BJ (cell line): Measurements from ENCODE around the gene GTSE1. TPM values are rescaled to one million over a fixed set of nuclear protein-coding genes. Genes with fewer than 3 reads are reported as not detected.

Experiments
- CTCF ChIA-PET: fragments of 350-600 bp; formaldehyde crosslinking; extraction: SDS; loops from one replicate; lab custom pipeline; 2021; ENCODE audit warnings: antibody characterized with exemption, inconsistent platforms; lab: Yijun Ruan, JAX
- POLR2A ChIA-PET: fragments of 300-600 bp; sonication (Branson Sonifier 250); formaldehyde crosslinking; extraction: SDS; loops from one replicate; lab custom pipeline; 2021; ENCODE audit warnings: antibody characterized with exemption; lab: Charles Lee
- DNase-seq: peaks from one replicate; pipeline ENCODE4 v3.0.0-alpha.2; 2011; ENCODE audit warnings: low read depth
- H3K27me3 ChIP-seq: 2 replicates; pipeline ENCODE4 v1.6.0; 2011; ENCODE audit warnings: low read length; ENCODE audit not compliant: control insufficient read depth, insufficient read depth
- H3K36me3 ChIP-seq: 2 replicates; pipeline ENCODE4 v1.5.1; 2011; ENCODE audit warnings: low read length; ENCODE audit not compliant: control insufficient read depth, insufficient read depth
- H3K4me3 ChIP-seq: 2 replicates; pipeline ENCODE4 v1.5.1; 2011; ENCODE audit warnings: low read depth, mild to moderate bottlenecking, control low read depth, low read length
- polyA plus RNA-seq: library from polyadenylated mRNA; depleted of rRNA; stranded (reverse); fragments of >200 nt; gene quantifications from 2 replicates; pipeline ENCODE4 v1.2.3, GENCODE V29; 2011
- TF ChIP-seq, protein P1 (sequence below): IDR thresholded peaks from 2 replicates; pipeline ENCODE4 v1.5.1; 2011; ENCODE audit warnings: low read depth, mild to moderate bottlenecking, control low read depth, inconsistent platforms, low read length, moderate library complexity; ENCODE audit not compliant: insufficient read depth

GTSE1 gene
- polyA plus RNA-seq, 1 experiment: 12.2 TPM

DNA sequence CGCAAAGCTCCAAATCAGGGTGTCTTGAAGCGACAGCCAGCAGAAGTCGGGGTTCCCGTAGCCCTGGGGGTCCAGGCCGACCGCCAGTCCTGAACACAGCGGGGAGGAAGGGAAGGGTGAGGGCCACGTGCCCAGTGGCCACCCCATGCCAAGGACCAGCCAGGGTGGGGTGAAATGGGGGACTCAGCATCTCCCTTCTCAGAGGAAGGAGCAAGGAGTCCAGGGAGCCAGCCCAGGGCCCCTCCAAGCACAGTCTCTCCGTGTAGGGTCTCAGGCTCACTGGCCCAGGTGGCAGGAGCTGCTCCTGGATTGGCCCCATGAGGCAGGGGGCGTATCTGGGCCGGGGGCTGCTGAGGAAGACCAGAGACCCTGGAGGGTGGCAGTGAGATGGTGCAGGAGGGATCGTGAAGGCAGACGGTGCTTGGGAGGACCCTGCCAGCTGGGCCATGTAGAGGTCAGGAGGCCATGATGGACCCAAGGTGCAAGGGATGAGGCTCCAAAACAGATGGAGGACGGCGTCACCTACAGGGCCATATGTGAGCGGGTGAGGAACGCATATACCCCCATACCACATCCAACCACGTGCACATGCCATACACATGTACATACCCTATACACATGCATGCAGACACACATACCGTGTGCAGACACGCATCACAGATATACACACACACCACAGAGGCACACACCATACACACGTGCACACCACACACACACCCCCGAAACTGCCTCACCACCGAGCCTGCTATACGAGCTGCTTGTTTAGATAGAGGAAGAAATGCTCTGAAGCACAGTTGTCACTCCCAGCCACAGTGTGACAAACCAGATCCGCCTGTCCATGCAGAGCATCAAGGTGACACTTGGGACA lies 73.3 kb downstream of the GTSE1 start:
- CTCF ChIA-PET: interaction anchor here (0.6 to 8.0 kb wide), 4 partner anchors 12 to 177 kb away, joined by 3 to 211 read pairs (median 13); partner anchors contain the start of gene CELSR1
- POLR2A ChIA-PET: no interaction called here
- Histone ChIP-seq H3K4me3 (no peak overlapping the region), H3K27me3 (no peaks in the 10 kb centered on the region), H3K36me3 (no peaks in the 10 kb centered on the region; the same call in none of the 2 replicates)
- TF ChIP-seq, protein P1, sequence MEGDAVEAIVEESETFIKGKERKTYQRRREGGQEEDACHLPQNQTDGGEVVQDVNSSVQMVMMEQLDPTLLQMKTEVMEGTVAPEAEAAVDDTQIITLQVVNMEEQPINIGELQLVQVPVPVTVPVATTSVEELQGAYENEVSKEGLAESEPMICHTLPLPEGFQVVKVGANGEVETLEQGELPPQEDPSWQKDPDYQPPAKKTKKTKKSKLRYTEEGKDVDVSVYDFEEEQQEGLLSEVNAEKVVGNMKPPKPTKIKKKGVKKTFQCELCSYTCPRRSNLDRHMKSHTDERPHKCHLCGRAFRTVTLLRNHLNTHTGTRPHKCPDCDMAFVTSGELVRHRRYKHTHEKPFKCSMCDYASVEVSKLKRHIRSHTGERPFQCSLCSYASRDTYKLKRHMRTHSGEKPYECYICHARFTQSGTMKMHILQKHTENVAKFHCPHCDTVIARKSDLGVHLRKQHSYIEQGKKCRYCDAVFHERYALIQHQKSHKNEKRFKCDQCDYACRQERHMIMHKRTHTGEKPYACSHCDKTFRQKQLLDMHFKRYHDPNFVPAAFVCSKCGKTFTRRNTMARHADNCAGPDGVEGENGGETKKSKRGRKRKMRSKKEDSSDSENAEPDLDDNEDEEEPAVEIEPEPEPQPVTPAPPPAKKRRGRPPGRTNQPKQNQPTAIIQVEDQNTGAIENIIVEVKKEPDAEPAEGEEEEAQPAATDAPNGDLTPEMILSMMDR: no peak
- no peak for DNase-seq

DNA sequence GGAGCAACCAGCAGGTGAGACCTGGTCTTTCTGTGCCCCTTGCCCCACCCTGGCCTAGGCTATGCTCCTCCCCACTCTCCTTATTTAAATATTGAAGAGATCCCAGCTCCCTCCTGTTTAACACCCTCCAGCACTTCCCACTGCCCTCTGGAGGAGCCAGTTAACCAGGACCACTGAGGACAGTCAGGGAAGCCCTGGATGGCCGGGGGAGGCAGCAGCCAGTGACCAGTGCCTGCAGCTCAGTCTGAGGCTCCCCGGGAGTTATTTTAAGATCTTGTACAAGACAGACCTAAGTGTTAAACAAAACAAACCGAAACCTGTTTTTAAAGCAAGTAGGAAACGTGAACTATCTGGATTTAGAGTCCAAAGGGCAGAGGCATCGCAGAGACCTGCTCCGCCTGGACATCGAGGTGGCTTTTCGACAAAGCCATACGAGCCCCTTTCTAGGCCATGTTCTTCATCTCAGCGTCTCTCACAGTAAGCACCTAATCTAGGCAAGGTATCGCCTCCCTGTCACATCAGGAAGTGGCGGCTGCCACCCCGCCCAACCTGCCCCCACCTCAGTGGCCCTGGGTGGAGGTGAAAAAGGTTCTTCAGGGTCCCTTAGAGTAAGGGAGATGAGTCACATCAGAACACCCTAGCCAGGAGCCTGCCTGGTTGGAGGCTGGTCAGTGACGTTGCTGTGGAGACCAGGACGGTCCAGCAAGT lies 74.1 kb downstream of the GTSE1 start:
- Histone ChIP-seq H3K4me3 (no peak overlapping the region), H3K27me3 (no peaks in the 10 kb centered on the region), H3K36me3 (no peaks in the 10 kb centered on the region; the same call in 1 of the 2 replicates)
- ChIA-PET POLR2A (no interaction called here), CTCF (interaction anchor here (0.6 to 8.0 kb wide), 3 partner anchors 13 to 170 kb away, joined by 3 to 211 read pairs (median 3); partner anchors contain the start of gene CELSR1)
- DNase-seq: no peak
- TF ChIP-seq, protein P1: no peak

DNA sequence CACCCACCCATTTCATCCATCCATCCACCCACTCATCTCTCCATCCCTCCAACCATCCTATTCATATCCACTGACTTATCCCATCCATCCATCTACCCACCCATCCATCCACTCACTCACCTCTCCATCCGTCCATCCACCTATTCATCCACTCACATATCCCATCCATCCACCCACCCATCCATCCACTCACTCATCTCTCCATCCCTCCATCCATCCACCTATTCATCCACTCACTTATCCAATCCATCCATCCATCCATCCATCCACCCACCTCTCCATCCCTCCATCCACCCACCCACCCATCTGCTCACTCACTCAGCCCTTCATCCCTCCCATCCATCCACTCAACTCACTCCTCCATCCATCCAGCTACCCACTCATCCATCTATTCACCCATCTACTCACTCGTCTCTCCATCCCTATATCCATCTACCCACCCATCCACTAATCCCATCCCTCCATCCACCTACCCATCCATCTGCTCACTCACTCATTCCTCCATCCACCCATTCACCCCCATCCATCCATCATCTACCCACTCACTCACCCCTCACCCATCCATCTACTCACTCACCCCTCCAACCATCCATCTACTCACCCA lies 75.1 kb downstream of the GTSE1 start:
- TF ChIP-seq, protein P1: no peak
- ChIA-PET CTCF (interaction anchor here (8.0 kb wide), 1 partner anchor 169 kb away, joined by 211 read pairs; the partner anchor contains the start of gene CELSR1), POLR2A (no interaction called here)
- no peaks in the 10 kb centered on the region for H3K36me3 ChIP-seq
- H3K4me3 ChIP-seq: no peak overlapping the region
- no peak for DNase-seq
- H3K27me3 ChIP-seq: no peaks in the 10 kb centered on the region

DNA sequence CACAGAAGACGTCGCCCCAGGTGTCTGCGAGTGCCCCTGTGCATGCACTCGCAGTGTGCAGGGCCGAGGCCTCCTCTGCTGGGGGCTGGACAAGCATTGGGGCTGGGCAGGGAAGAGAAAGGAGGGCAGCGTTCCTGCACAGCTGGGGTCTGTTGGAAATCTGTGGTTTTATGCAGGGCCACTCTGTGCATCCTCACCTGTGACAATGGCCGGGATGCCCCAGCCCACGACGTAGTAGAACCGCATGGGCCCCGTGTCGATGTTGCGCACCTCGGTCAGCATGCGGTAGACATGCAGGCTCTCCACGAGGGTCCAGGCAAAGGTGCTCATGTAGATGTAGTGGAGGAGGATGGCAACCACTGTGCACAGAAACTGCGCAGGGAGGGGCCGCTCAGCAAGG lies 76.0 kb downstream of the GTSE1 start:
- CTCF ChIA-PET: interaction anchor here (0.9 to 8.0 kb wide), 2 partner anchors 162 to 168 kb away, joined by 4 to 211 read pairs; partner anchors contain the start of gene CELSR1

More for the DNA sequence above, 76.0 kb downstream of the GTSE1 start:
- DNase-seq: no peak
- H3K27me3 ChIP-seq: no peaks in the 10 kb centered on the region
- POLR2A ChIA-PET: no interaction called here
- TF ChIP-seq, protein P1: no peak
- H3K36me3 ChIP-seq: no peaks in the 10 kb centered on the region
- no peak overlapping the region for H3K4me3 ChIP-seq
